GM06990 (cell line): ENCODE measurements around the gene CNTNAP2.

Experiments used
- DNase-seq: peaks from one replicate; pipeline ENCODE4 v3.0.0-alpha.2; 2011; ENCODE audit not compliant: insufficient read length; ENCODE audit errors: extremely low read depth
- H3K27me3 ChIP-seq: replicated peaks from 2 replicates; pipeline ENCODE4 v1.6.0; 2011; ENCODE audit warnings: low read length; ENCODE audit not compliant: control insufficient read depth, insufficient read depth
- H3K36me3 ChIP-seq: 2 replicates; pipeline ENCODE4 v1.5.1; 2011; ENCODE audit warnings: low read length; ENCODE audit not compliant: control insufficient read depth, insufficient read depth
- H3K4me3 ChIP-seq: replicated peaks from 2 replicates; pipeline ENCODE4 v1.5.1; 2011; ENCODE audit warnings: low read depth, mild to moderate bottlenecking, control low read depth, low read length
- TF ChIP-seq, protein P1 (sequence below): IDR thresholded peaks from 2 replicates; pipeline ENCODE4 v1.5.1; 2011; ENCODE audit warnings: low read length, control low read depth, mild to moderate bottlenecking, inconsistent platforms; ENCODE audit not compliant: insufficient read depth, poor library complexity, severe bottlenecking

CNTNAP2 gene

DNA sequence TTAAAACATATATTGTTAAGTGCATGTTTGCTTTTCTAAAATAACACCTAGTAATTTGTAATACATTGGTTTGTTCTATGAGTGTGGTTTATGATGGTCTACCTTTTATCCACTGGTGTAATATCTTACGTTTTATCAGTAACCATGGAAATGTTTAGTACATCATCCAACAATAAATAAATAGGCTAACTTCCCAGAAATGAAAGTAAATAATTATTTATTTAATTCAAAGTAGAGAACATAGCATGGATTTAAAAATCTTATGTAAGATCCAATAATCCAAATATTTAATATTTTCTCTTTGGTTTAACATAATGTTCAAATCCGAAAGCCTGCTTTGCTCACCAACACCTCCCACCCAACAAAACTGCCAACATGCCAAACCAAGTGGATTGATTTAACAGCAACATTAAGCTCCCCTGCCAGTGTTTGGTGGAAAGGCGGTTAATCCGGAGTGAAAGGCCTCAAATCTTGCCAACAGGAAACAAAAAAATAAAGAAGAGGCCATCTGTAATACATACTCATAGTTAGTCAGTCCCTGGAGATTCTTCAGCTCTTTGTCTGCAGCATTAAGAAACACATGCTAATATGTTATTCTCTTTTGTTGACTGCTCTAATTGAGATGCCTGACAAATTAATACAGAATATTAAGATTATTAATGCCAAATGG is 897.8 kb downstream of the CNTNAP2 start:
- no peak for DNase-seq
- H3K4me3 ChIP-seq: no peak overlapping the region
- TF ChIP-seq, protein P1, sequence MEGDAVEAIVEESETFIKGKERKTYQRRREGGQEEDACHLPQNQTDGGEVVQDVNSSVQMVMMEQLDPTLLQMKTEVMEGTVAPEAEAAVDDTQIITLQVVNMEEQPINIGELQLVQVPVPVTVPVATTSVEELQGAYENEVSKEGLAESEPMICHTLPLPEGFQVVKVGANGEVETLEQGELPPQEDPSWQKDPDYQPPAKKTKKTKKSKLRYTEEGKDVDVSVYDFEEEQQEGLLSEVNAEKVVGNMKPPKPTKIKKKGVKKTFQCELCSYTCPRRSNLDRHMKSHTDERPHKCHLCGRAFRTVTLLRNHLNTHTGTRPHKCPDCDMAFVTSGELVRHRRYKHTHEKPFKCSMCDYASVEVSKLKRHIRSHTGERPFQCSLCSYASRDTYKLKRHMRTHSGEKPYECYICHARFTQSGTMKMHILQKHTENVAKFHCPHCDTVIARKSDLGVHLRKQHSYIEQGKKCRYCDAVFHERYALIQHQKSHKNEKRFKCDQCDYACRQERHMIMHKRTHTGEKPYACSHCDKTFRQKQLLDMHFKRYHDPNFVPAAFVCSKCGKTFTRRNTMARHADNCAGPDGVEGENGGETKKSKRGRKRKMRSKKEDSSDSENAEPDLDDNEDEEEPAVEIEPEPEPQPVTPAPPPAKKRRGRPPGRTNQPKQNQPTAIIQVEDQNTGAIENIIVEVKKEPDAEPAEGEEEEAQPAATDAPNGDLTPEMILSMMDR: no peak
- no peaks in the 10 kb centered on the region for H3K27me3 ChIP-seq
- no peaks in the 10 kb centered on the region for H3K36me3 ChIP-seq

DNA sequence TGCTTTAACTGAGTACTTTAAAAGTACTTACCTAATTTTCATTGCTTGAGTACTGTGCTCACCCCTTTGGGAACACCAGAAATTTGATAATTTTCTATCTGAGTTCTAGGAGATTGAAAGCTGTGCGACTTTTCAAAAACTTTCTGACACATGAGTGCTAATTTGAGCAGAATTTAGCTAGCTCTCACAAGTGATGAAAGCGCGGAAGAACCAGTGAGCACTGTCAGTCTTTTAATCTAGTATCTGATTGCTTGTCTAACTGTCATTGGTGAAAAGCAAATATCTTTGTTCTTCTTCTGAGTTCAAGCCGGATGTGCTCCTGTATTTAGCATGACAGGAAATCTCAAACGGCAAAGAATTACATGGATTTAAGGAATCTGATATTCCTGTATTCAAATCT is 899.4 kb downstream of the CNTNAP2 start:
- TF ChIP-seq, protein P1: no peak
- no peaks in the 10 kb centered on the region for H3K27me3 ChIP-seq
- no peaks in the 10 kb centered on the region for H3K36me3 ChIP-seq
- no peak overlapping the region for H3K4me3 ChIP-seq
- DNase-seq: no peak

DNA sequence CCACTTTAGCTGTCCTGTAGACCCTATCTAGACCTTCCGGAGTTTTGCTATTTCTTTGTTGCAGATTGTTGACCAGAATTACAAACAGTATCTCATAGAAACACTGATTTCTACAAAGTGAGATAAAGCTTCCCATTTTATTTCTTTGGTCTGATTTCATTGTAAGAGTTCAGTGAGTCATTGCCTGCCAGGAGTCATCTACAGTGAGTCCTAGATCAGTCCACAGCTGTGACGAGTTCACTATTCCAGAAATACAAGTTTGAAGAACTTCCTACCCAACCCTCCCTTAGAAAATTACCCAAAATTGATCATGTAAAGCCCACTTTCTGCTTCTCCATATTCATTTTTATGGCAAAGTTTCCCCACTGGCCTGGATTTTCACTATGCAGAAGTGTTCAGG is 905.5 kb downstream of the CNTNAP2 start:
- H3K27me3 ChIP-seq: no peaks in the 10 kb centered on the region
- no peaks in the 10 kb centered on the region for H3K36me3 ChIP-seq
- TF ChIP-seq, protein P1: no peak
- no peak overlapping the region for H3K4me3 ChIP-seq
- no peak for DNase-seq

DNA sequence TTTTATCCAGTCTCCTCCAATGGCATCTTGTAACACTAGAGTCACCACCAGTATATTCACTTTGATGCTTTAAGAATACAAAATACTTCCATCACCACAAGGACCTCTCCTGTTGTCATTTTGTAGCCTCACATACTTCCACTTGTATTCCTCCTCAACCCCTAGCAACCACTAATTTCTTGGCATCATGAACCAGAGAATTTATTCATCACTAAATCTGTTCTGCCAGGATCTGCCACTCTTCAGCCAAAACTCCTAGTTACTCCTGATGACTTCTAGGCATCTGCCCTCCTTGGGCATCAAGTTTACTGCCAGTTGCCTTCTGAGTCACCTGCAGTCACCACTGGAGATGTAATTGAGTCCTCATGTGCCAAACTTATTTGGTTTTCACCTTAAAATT is 906.8 kb downstream of the CNTNAP2 start:
- DNase-seq: no peak
- Histone ChIP-seq H3K36me3 (no peaks in the 10 kb centered on the region), H3K4me3 (no peak overlapping the region), H3K27me3 (no peaks in the 10 kb centered on the region)
- TF ChIP-seq, protein P1: no peak

DNA sequence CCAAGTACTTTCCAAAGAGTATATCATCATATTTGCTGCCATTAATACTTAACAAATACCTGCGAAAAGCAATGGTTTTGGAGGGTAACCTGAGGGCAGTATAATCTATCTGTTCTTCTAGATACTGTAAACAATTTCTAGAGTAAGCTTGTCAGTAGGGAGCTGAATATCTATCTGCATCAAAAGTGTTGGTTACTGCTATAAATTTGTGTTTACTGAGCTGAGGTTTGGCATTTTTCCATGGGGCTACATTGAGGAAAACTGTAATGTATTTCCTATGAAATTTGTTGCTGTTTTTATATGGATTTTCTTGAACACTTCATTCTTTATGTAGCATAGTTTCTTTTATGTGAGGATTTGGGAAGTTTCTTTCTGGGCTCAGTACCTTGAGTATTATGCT is 913.4 kb downstream of the CNTNAP2 start:
- no peak for DNase-seq
- no peaks in the 10 kb centered on the region for H3K27me3 ChIP-seq
- H3K36me3 ChIP-seq: no peaks in the 10 kb centered on the region
- H3K4me3 ChIP-seq: no peak overlapping the region
- TF ChIP-seq, protein P1: no peak

DNA sequence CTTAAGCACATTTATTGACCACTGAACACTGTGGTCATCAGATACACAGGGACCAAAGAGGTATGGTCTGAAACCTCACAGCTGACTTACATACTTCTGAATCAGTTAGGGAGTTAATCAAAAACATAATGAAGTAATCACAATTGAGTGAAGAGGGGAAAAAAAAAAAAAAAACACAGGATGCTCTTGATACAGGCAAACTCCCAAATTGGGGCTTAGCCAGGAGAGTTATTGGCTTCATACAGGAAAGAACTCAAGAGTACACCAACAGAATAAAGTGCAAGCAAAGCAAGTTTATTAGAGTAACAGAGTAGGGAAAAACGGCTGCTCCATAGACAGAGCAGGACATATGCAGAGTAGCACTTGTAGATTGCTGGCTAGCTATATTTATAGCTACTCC is 917.0 kb downstream of the CNTNAP2 start:
- TF ChIP-seq, protein P1: no peak

More for the DNA sequence above, 917.0 kb downstream of the CNTNAP2 start:
- Histone ChIP-seq H3K36me3 (no peaks in the 10 kb centered on the region), H3K4me3 (no peak overlapping the region), H3K27me3 (no peaks in the 10 kb centered on the region)
- DNase-seq: no peak
